Ishikawa (cell line): Measurements from ENCODE around the gene SRP54.
A peak's percentile ranks its signal among the peaks of the same experiment; 100 is the strongest.

ENCODE experiments used
- CEBPB ChIP-seq: IDR thresholded peaks from 2 replicates; pipeline ENCODE4 v1.6.1; 2012
- CREB1 ChIP-seq: IDR thresholded peaks from 2 replicates; pipeline ENCODE4 v1.6.1; 2012; ENCODE audit warnings: low read depth
- EGR1 ChIP-seq: IDR thresholded peaks from 2 replicates; pipeline ENCODE4 v1.6.1; 2012
- EP300 ChIP-seq: IDR thresholded peaks from 2 replicates; pipeline ENCODE4 v1.6.1; 2012; ENCODE audit warnings: borderline replicate concordance
- NFIC ChIP-seq: IDR thresholded peaks from 2 replicates; pipeline ENCODE4 v1.6.1; 2012
- RAD21 ChIP-seq: IDR thresholded peaks from 2 replicates; pipeline ENCODE4 v1.6.1; 2012; ENCODE audit warnings: low read depth
- TAF1 ChIP-seq: IDR thresholded peaks from 2 replicates; pipeline ENCODE4 v1.6.1; 2012; ENCODE audit warnings: low read depth, mild to moderate bottlenecking
- TCF12 ChIP-seq: IDR thresholded peaks from 2 replicates; pipeline ENCODE4 v1.6.1; 2012; ENCODE audit warnings: low read depth
- TEAD4 ChIP-seq: IDR thresholded peaks from 2 replicates; pipeline ENCODE4 v1.6.1; 2012
- YY1 ChIP-seq: IDR thresholded peaks from 2 replicates; pipeline ENCODE4 v1.6.1; 2012; ENCODE audit warnings: low read depth
- ZBTB7A ChIP-seq: IDR thresholded peaks from 2 replicates; pipeline ENCODE4 v1.6.1; 2012; ENCODE audit warnings: low read depth
- TF ChIP-seq, protein P1 (sequence below): IDR thresholded peaks from 2 replicates; pipeline ENCODE4 v1.6.1; 2012; ENCODE audit warnings: low read depth, mild to moderate bottlenecking
- TF ChIP-seq, protein P2 (sequence below): IDR thresholded peaks from 2 replicates; pipeline ENCODE4 v1.6.1; 2012
- TF ChIP-seq, protein P3 (sequence below): IDR thresholded peaks from 2 replicates; pipeline ENCODE4 v1.6.1; 2012

SRP54 gene

DNA sequence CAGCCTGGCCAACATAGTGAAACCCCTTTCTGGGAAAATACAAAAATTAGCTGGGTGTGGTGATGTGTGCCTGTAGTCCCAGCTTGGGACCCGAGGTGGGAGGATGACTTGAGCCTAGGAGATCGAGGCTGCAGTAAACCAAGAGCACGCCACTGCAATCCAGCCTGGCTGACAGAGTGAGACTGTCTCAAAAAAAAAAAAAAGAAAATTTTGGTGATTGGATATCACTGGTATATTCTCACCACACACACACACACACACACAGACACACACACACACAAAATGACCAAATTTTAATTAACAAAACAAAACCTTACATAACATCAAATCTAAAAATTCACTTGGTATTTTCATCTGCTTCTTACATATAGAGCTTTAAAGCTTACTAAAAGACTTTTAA is 59.8 kb downstream of the SRP54 start:
- TF ChIP-seq CREB1 (no peak), TEAD4 (no peak), YY1 (no peak), EGR1 (no peak), NFIC (no peak)

DNA sequence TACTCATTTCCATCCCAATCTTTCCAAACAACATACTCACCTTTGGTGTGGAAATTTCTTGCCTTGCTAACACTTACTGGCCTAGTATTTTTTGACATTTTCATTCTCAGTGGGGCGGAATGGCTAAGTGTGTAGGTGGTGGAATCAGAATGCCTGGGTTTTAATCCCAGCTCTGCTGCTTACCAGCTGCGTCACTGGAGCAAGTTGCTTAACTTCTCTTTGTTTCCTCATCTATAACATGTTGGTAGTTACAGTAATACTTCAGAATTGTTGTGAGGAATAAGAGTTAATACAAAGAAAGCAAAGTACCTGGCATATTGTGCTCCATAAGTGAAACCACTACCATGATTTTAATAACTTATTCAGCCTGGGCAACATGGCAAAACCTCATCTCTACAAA is 60.3 kb downstream of the SRP54 start:
- TF ChIP-seq, protein P1, sequence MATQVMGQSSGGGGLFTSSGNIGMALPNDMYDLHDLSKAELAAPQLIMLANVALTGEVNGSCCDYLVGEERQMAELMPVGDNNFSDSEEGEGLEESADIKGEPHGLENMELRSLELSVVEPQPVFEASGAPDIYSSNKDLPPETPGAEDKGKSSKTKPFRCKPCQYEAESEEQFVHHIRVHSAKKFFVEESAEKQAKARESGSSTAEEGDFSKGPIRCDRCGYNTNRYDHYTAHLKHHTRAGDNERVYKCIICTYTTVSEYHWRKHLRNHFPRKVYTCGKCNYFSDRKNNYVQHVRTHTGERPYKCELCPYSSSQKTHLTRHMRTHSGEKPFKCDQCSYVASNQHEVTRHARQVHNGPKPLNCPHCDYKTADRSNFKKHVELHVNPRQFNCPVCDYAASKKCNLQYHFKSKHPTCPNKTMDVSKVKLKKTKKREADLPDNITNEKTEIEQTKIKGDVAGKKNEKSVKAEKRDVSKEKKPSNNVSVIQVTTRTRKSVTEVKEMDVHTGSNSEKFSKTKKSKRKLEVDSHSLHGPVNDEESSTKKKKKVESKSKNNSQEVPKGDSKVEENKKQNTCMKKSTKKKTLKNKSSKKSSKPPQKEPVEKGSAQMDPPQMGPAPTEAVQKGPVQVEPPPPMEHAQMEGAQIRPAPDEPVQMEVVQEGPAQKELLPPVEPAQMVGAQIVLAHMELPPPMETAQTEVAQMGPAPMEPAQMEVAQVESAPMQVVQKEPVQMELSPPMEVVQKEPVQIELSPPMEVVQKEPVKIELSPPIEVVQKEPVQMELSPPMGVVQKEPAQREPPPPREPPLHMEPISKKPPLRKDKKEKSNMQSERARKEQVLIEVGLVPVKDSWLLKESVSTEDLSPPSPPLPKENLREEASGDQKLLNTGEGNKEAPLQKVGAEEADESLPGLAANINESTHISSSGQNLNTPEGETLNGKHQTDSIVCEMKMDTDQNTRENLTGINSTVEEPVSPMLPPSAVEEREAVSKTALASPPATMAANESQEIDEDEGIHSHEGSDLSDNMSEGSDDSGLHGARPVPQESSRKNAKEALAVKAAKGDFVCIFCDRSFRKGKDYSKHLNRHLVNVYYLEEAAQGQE, result no peak
- no peak for TF ChIP-seq TCF12
- TF ChIP-seq YY1, result no peak
- no peak for TF ChIP-seq EGR1
- no peak for TF ChIP-seq TAF1
- TF ChIP-seq RAD21, result no peak

DNA sequence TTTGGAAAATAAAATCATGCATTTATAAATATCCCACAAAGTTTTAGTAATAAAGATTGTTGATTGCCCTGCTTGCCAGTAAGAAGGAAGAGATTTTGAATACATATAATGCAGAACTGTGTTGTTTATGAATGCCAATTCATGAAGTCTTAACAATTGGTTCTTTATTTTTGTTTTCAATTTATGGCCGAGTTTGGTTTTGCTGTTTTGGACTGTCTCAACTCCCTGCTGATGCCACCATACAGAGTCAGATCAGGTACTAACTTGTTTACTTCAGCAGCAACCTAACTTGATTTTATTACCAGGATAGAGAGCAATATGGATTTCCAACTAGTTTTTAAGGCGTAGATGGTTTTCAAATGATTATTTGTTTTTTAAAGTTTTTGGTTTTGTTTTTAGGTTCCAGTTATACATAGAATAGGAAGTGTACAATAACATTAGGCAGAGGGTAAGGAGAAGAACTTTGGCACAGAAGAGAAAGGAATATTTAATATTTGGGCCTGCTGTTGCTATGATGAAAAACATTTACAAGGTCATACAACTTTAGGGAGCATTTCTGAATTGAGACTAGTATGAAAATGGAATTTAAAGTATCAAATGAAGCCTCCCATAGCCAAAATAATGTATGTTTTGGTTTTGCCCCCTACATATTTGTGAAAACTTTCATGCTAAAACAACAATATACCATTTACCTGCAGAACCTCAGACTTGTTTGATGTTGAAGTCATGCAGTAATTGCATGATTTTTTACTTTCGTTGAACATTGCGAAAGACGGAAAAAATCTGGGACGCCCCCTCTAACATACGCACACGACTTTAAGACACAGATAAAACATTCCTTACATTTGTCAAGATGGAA is 62.4 kb downstream of the SRP54 start:
- TF ChIP-seq YY1 (no peak), CEBPB (peak; percentile 37; the same call in 1 of the 2 replicates)

DNA sequence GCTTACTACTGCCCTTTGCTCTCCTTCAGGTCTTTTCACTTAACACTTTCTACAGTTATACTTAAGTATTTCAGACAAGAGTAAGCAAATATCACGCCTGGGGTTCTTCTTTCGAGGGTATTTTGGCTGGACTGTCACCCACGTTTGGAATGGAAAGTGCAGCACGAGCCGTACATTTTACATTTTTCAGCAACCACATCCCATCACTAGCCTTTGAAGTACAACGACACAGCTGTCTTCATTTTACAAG is 62.9 kb downstream of the SRP54 start:
- TF ChIP-seq ZBTB7A (no peak), TCF12 (no peak), RAD21 (no peak), EGR1 (no peak)
- TF ChIP-seq, protein P2, sequence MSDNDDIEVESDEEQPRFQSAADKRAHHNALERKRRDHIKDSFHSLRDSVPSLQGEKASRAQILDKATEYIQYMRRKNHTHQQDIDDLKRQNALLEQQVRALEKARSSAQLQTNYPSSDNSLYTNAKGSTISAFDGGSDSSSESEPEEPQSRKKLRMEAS, result no peak
- TF ChIP-seq, protein P3, sequence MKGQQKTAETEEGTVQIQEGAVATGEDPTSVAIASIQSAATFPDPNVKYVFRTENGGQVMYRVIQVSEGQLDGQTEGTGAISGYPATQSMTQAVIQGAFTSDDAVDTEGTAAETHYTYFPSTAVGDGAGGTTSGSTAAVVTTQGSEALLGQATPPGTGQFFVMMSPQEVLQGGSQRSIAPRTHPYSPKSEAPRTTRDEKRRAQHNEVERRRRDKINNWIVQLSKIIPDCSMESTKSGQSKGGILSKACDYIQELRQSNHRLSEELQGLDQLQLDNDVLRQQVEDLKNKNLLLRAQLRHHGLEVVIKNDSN, result no peak
- TF ChIP-seq, protein P1, result no peak

DNA sequence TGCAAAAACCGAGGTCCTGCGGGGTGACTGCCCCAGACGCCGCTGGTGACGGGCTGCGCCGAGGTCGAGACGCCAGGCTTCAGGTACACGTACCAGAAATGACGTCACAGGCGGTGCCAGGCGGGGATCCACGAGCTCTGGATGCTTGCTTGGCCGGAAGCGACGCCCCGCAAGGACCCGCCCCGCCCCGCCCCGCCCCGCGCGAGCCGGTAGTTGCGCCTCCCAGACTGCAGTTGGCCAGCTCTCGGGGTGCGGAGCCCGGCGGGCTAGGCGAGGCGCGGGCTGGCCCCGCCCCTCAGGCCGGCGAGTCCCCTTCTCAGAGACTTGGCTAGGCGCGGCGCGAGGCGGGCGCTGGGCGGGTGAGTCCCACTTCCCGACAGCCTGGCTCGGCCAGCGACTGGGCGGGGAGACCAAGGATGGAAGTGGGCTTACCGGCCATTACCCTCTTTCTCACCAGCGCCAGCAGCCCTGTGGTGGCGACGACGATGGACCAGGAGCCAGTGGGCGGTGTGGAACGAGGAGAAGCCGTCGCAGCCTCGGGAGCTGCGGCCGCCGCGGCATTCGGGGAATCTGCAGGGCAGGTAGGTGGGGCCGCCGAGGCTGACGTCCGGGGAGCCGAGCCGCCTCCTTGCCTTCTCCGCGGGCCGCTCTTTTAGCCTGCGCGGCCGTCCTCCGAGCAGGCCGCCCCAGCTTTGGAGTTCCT is 63.4 kb downstream of the SRP54 start, which contains the start of gene FAM177A1:
Gene FAM177A1, plus strand, starts transcription at position 225 of the 703 bp plus-strand sequence. Its CDS starts 192 bp downstream, at position 417.
- TF ChIP-seq, protein P2, result peak; percentile 49
- peak; percentile 60 for TF ChIP-seq YY1
- TF ChIP-seq NFIC, result no peak
- peak; percentile 87 for TF ChIP-seq CREB1
- no peak for TF ChIP-seq EGR1
- TF ChIP-seq EP300, result no peak; the same call in 1 of the 2 replicates
- TF ChIP-seq, protein P1, result no peak
- TF ChIP-seq RAD21, result no peak
- peak; percentile 90 for TF ChIP-seq TAF1
- TF ChIP-seq TCF12, result peak; percentile 31; the same call in 1 of the 2 replicates
- TF ChIP-seq TEAD4, result peak; percentile 42; the same call in 1 of the 2 replicates
- TF ChIP-seq ZBTB7A, result no peak
- TF ChIP-seq CEBPB, result no peak
